HEK293 (cell line): ENCODE results near the gene CHERP.
A peak's percentile ranks its signal among the peaks of the same experiment; 100 is the strongest.

Source experiments
- GLI4 ChIP-seq: fragments of 450-650 bp; formaldehyde crosslinking; IDR thresholded peaks from 2 replicates; pipeline ENCODE4 v1.5.1; 2016; ENCODE audit warnings: missing biosample characterization, missing genetic modification characterization
- GLIS2 ChIP-seq: fragments of 450-650 bp; formaldehyde crosslinking; IDR thresholded peaks from 2 replicates; pipeline ENCODE4 v1.5.1; 2016; ENCODE audit warnings: missing biosample characterization, missing genetic modification characterization
- KLF7 ChIP-seq: fragments of 450-650 bp; formaldehyde crosslinking; IDR thresholded peaks from 2 replicates; pipeline ENCODE4 v1.5.1; 2016; ENCODE audit warnings: missing biosample characterization, missing genetic modification characterization, borderline replicate concordance
- PRDM1 ChIP-seq: fragments of 450-650 bp; formaldehyde crosslinking; IDR thresholded peaks from 2 replicates; pipeline ENCODE4; 2016; ENCODE audit warnings: missing biosample characterization, missing genetic modification characterization
- RBAK ChIP-seq: fragments of 450-650 bp; formaldehyde crosslinking; IDR thresholded peaks from 2 replicates; pipeline ENCODE4 v1.5.1; 2016; ENCODE audit warnings: missing biosample characterization, missing genetic modification characterization
- SETDB1 ChIP-seq: IDR thresholded peaks from one replicate; pipeline ENCODE4 v1.6.1; 2017; ENCODE audit warnings: mild to moderate bottlenecking, low read length, moderate library complexity, mixed read lengths; ENCODE audit not compliant: insufficient read length
- TRIM28 ChIP-seq: IDR thresholded peaks from 2 replicates; pipeline ENCODE4 v1.6.1; 2011; ENCODE audit warnings: low read length, control low read depth, borderline replicate concordance
- YY2 ChIP-seq: fragments of 450-650 bp; formaldehyde crosslinking; IDR thresholded peaks from 2 replicates; pipeline ENCODE4 v1.5.1; 2016; ENCODE audit warnings: missing biosample characterization, missing genetic modification characterization
- ZBTB1 ChIP-seq: fragments of 450-650 bp; formaldehyde crosslinking; IDR thresholded peaks from 2 replicates; pipeline ENCODE4 v1.5.1; 2016; ENCODE audit warnings: missing biosample characterization, missing genetic modification characterization
- ZFP69B ChIP-seq: fragments of 450-650 bp; formaldehyde crosslinking; IDR thresholded peaks from 2 replicates; pipeline ENCODE4 v1.5.1; 2016; ENCODE audit warnings: missing biosample characterization, missing genetic modification characterization
- ZNF132 ChIP-seq: fragments of 450-650 bp; formaldehyde crosslinking; IDR thresholded peaks from 2 replicates; pipeline ENCODE4 v1.5.1; 2017; ENCODE audit warnings: missing biosample characterization, missing genetic modification characterization, borderline replicate concordance
- ZNF174 ChIP-seq: fragments of 450-650 bp; formaldehyde crosslinking; IDR thresholded peaks from 2 replicates; pipeline ENCODE4 v1.5.0; 2017; ENCODE audit warnings: missing biosample characterization, mild to moderate bottlenecking, missing genetic modification characterization
- ZNF18 ChIP-seq: fragments of 450-650 bp; formaldehyde crosslinking; IDR thresholded peaks from 2 replicates; pipeline ENCODE4 v1.5.1; 2016; ENCODE audit warnings: missing biosample characterization, missing genetic modification characterization
- ZNF184 ChIP-seq: fragments of 450-650 bp; IDR thresholded peaks from 2 replicates; pipeline ENCODE4 v1.5.1; 2018; ENCODE audit warnings: missing biosample characterization, mild to moderate bottlenecking, missing genetic modification characterization
- ZNF2 ChIP-seq: fragments of 450-650 bp; formaldehyde crosslinking; IDR thresholded peaks from 2 replicates; pipeline ENCODE4 v1.5.1; 2016; ENCODE audit warnings: missing biosample characterization, missing genetic modification characterization
- ZNF394 ChIP-seq: fragments of 450-650 bp; formaldehyde crosslinking; IDR thresholded peaks from 2 replicates; pipeline ENCODE4 v1.5.1; 2016; ENCODE audit warnings: missing biosample characterization, missing genetic modification characterization, mild to moderate bottlenecking, moderate library complexity, borderline replicate concordance
- ZNF416 ChIP-seq: fragments of 450-650 bp; formaldehyde crosslinking; IDR thresholded peaks from 2 replicates; pipeline ENCODE4 v1.5.1; 2016; ENCODE audit warnings: missing biosample characterization, missing genetic modification characterization
- ZNF513 ChIP-seq: fragments of 450-650 bp; IDR thresholded peaks from 2 replicates; pipeline ENCODE4 v1.5.1; 2018; ENCODE audit warnings: missing biosample characterization, missing genetic modification characterization
- ZNF530 ChIP-seq: fragments of 450-650 bp; formaldehyde crosslinking; IDR thresholded peaks from 2 replicates; pipeline ENCODE4 v1.5.1; 2016; ENCODE audit warnings: low read depth, missing biosample characterization, missing genetic modification characterization
- ZNF560 ChIP-seq: fragments of 450-650 bp; formaldehyde crosslinking; IDR thresholded peaks from 2 replicates; pipeline ENCODE4 v1.5.1; 2017; ENCODE audit warnings: missing biosample characterization, missing genetic modification characterization, borderline replicate concordance
- ZNF571 ChIP-seq: fragments of 450-650 bp; formaldehyde crosslinking; IDR thresholded peaks from 2 replicates; pipeline ENCODE4 v1.5.0; 2017; ENCODE audit warnings: missing biosample characterization, missing genetic modification characterization
- ZNF747 ChIP-seq: fragments of 450-650 bp; formaldehyde crosslinking; IDR thresholded peaks from 2 replicates; pipeline ENCODE4 v1.5.1; 2016; ENCODE audit warnings: missing biosample characterization, missing genetic modification characterization
- ZNF785 ChIP-seq: fragments of 450-650 bp; formaldehyde crosslinking; IDR thresholded peaks from 2 replicates; pipeline ENCODE4 v1.5.1; 2016; ENCODE audit warnings: missing biosample characterization, missing genetic modification characterization
- TF ChIP-seq, protein P1 (sequence below): fragments of 450-650 bp; formaldehyde crosslinking; IDR thresholded peaks from 2 replicates; pipeline ENCODE4 v1.5.1; 2016; ENCODE audit warnings: missing biosample characterization, missing genetic modification characterization
- TF ChIP-seq, protein P2 (sequence below): fragments of 450-650 bp; formaldehyde crosslinking; IDR thresholded peaks from 2 replicates; pipeline ENCODE4 v1.5.1; 2016; ENCODE audit warnings: missing biosample characterization, missing genetic modification characterization, borderline replicate concordance
- TF ChIP-seq, protein P3 (sequence below): fragments of 450-650 bp; formaldehyde crosslinking; IDR thresholded peaks from 2 replicates; pipeline ENCODE4 v1.5.1; 2017; ENCODE audit warnings: missing biosample characterization, missing genetic modification characterization
- TF ChIP-seq, protein P4 (sequence below): fragments of 450-650 bp; formaldehyde crosslinking; IDR thresholded peaks from 2 replicates; pipeline ENCODE4 v1.5.1; 2016; ENCODE audit warnings: missing biosample characterization, missing genetic modification characterization
- TF ChIP-seq, protein P5 (sequence below): sonication (generic); formaldehyde crosslinking; IDR thresholded peaks from 2 replicates; pipeline ENCODE4 v1.8.1; 2022; ENCODE audit warnings: mild to moderate bottlenecking, moderate library complexity, missing genetic modification reagents

The CHERP gene

GRCh38 chr19:16590876-16591802, 48.9 kb upstream of the CHERP start (continued):
- TF ChIP-seq, protein P1, sequence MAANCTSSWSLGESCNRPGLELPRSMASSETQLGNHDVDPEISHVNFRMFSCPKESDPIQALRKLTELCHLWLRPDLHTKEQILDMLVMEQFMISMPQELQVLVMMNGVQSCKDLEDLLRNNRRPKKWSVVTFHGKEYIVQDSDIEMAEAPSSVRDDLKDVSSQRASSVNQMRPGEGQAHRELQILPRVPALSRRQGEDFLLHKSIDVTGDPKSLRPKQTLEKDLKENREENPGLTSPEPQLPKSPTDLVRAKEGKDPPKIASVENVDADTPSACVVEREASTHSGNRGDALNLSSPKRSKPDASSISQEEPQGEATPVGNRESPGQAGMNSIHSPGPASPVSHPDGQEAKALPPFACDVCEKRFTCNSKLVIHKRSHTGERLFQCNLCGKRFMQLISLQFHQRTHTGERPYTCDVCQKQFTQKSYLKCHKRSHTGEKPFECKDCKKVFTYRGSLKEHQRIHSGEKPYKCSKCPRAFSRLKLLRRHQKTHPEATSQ, result no peak
- TF ChIP-seq RBAK (tag by site-specific recombination), result 0 out of 2 replicates have a peak, but pooled peaks have one; percentile 45
- TF ChIP-seq ZNF132 (tag by site-specific recombination), result no peak
- TF ChIP-seq ZFP69B (tag by site-specific recombination), result no peak
- TF ChIP-seq PRDM1 (tag by site-specific recombination), result no peak
- TF ChIP-seq ZNF571 (tag by site-specific recombination), result no peak
- TF ChIP-seq ZNF416, result no peak
- peak; percentile 67; the same call in 1 of the 2 replicates for TF ChIP-seq ZBTB1 (tag by site-specific recombination)
- no peak for TF ChIP-seq ZNF513
- peak; percentile 99 for TF ChIP-seq ZNF394 (tag by site-specific recombination)
- TF ChIP-seq, protein P2, sequence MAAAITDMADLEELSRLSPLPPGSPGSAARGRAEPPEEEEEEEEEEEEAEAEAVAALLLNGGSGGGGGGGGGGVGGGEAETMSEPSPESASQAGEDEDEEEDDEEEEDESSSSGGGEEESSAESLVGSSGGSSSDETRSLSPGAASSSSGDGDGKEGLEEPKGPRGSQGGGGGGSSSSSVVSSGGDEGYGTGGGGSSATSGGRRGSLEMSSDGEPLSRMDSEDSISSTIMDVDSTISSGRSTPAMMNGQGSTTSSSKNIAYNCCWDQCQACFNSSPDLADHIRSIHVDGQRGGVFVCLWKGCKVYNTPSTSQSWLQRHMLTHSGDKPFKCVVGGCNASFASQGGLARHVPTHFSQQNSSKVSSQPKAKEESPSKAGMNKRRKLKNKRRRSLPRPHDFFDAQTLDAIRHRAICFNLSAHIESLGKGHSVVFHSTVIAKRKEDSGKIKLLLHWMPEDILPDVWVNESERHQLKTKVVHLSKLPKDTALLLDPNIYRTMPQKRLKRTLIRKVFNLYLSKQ, result no peak; the same call in 1 of the 2 replicates
- no peak for TF ChIP-seq YY2 (tag by site-specific recombination)
- TF ChIP-seq TRIM28, result no peak
- TF ChIP-seq ZNF2 (tag by site-specific recombination), result no peak
- TF ChIP-seq GLIS2 (tag by site-specific recombination), result no peak
- no peak for TF ChIP-seq ZNF747
- TF ChIP-seq KLF7 (tag by site-specific recombination), result peak; percentile 56; the same call in 1 of the 2 replicates
- TF ChIP-seq ZNF184 (tag by site-specific recombination), result no peak
- TF ChIP-seq, protein P3, sequence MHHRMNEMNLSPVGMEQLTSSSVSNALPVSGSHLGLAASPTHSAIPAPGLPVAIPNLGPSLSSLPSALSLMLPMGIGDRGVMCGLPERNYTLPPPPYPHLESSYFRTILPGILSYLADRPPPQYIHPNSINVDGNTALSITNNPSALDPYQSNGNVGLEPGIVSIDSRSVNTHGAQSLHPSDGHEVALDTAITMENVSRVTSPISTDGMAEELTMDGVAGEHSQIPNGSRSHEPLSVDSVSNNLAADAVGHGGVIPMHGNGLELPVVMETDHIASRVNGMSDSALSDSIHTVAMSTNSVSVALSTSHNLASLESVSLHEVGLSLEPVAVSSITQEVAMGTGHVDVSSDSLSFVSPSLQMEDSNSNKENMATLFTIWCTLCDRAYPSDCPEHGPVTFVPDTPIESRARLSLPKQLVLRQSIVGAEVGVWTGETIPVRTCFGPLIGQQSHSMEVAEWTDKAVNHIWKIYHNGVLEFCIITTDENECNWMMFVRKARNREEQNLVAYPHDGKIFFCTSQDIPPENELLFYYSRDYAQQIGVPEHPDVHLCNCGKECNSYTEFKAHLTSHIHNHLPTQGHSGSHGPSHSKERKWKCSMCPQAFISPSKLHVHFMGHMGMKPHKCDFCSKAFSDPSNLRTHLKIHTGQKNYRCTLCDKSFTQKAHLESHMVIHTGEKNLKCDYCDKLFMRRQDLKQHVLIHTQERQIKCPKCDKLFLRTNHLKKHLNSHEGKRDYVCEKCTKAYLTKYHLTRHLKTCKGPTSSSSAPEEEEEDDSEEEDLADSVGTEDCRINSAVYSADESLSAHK (tag by site-specific recombination), result peak; percentile 34; the same call in 1 of the 2 replicates
- TF ChIP-seq GLI4 (tag by site-specific recombination), result no peak
- no peak for TF ChIP-seq ZNF174 (tag by site-specific recombination)
- TF ChIP-seq ZNF785 (tag by site-specific recombination), result no peak
- TF ChIP-seq ZNF560 (tag by site-specific recombination), result peak; percentile 98
- TF ChIP-seq ZNF18 (tag by site-specific recombination), result 0 out of 2 replicates have a peak, but pooled peaks have one; percentile 34
- TF ChIP-seq, protein P4, sequence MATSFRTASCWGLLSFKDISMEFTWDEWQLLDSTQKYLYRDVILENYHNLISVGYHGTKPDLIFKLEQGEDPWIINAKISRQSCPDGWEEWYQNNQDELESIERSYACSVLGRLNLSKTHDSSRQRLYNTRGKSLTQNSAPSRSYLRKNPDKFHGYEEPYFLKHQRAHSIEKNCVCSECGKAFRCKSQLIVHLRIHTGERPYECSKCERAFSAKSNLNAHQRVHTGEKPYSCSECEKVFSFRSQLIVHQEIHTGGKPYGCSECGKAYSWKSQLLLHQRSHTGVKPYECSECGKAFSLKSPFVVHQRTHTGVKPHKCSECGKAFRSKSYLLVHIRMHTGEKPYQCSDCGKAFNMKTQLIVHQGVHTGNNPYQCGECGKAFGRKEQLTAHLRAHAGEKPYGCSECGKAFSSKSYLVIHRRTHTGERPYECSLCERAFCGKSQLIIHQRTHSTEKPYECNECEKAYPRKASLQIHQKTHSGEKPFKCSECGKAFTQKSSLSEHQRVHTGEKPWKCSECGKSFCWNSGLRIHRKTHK (tag by site-specific recombination), result no peak
- TF ChIP-seq ZNF530 (tag by site-specific recombination), result peak; percentile 74; the same call in 1 of the 2 replicates
- TF ChIP-seq SETDB1, result no peak
- TF ChIP-seq, protein P5, sequence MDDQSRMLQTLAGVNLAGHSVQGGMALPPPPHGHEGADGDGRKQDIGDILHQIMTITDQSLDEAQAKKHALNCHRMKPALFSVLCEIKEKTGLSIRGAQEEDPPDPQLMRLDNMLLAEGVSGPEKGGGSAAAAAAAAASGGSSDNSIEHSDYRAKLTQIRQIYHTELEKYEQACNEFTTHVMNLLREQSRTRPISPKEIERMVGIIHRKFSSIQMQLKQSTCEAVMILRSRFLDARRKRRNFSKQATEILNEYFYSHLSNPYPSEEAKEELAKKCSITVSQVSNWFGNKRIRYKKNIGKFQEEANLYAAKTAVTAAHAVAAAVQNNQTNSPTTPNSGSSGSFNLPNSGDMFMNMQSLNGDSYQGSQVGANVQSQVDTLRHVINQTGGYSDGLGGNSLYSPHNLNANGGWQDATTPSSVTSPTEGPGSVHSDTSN (CRISPR knock-in tag), result no peak
